ENCODE results near the gene MZT1. TPM values are rescaled to one million over a fixed set of nuclear protein-coding genes. Genes with fewer than 3 reads are reported as not detected.

Gene MZT1
- total RNA-seq, result 10 to 100 TPM in 2 of 4 donors, 1 to 10 TPM in 2; 2.8 to 15.0 (median 9.3) TPM

GRCh38 chr13:72727417-72728289, at the start of gene MZT1, which contains the start of gene BORA:
Gene MZT1, minus strand, starts transcription at chr13:72727629. Its CDS starts 27 bp downstream, at chr13:72727602.
Gene BORA, plus strand, starts transcription at chr13:72727923. Its CDS starts 1,018 bp downstream, at chr13:72728941.
- intact Hi-C loops (cut with DNase I), result no loop called here
- TF ChIP-seq CTCF (IDR thresholded peaks at IDR 0.05) (no peak), POLR2A (IDR thresholded peaks at IDR 0.05) (peak in 1 of 4 donors; percentile 42)

GRCh38 chr13:72774019-72774418, 46.6 kb upstream of the MZT1 start:
- Histone ChIP-seq H3K27me3 (no peaks in the 10 kb centered on the region), H3K36me3 (peaks cover 12 to 94% (median 34%) of the 10 kb centered on the region in 3 donors), H3K9me3 (no peaks in the 10 kb centered on the region), H3K4me1 (peaks cover 3 to 11% (median 3%) of the 10 kb centered on the region in 3 donors), H3K27ac (no peak overlapping the region), H3K4me3 (no peak overlapping the region)
- intact Hi-C loops (cut with DNase I), result no loop called here
- WGBS, 2 donors, result 65 to 68% methylated on average over 2 of the region's 2 CpGs
- DNase-seq, result no peak
- TF ChIP-seq CTCF (IDR thresholded peaks at IDR 0.05) (no peak), POLR2A (IDR thresholded peaks at IDR 0.05) (no peak)

More at GRCh38 chr13:72727417-72728289, at the start of gene MZT1, which contains the start of gene BORA:
- 0% methylated on average over 8 to 28 of the region's 71 CpGs for WGBS, 2 donors
- Histone ChIP-seq H3K27me3 (no peaks in the 10 kb centered on the region), H3K4me3 (peak within 1 kb of the TSS; percentile 73 to 89 (median 80)), H3K4me1 (peaks cover 3 to 35% (median 17%) of the 10 kb centered on the region in 3 donors), H3K36me3 (peaks cover 0 to 8% (median 0%) of the 10 kb centered on the region in 3 donors), H3K9me3 (no peaks in the 10 kb centered on the region), H3K27ac (peak within 1 kb of the TSS; percentile 67 to 87 (median 82))
- peak; percentile 85 for DNase-seq

GRCh38 chr13:72763411-72763810, 36.0 kb upstream of the MZT1 start:
- peaks cover 7 to 100% (median 53%) of the 10 kb centered on the region in 3 donors for H3K36me3 ChIP-seq
- 64 to 68% methylated on average over 2 of the region's 2 CpGs for WGBS, 2 donors

GRCh38 chr13:72760189-72760588, 32.8 kb upstream of the MZT1 start:
- intact Hi-C loops (cut with DNase I), result no loop called here

More at GRCh38 chr13:72763411-72763810, 36.0 kb upstream of the MZT1 start:
- no peaks in the 10 kb centered on the region for H3K27me3 ChIP-seq
- no peak overlapping the region for H3K4me3 ChIP-seq
- no peak for DNase-seq
- H3K9me3 ChIP-seq, result no peaks in the 10 kb centered on the region
- no peak for TF ChIP-seq POLR2A (IDR thresholded peaks at IDR 0.05)
- intact Hi-C loops (cut with DNase I), result no loop called here
- no peak overlapping the region for H3K27ac ChIP-seq
- H3K4me1 ChIP-seq, result no peaks in the 10 kb centered on the region

More at GRCh38 chr13:72760189-72760588, 32.8 kb upstream of the MZT1 start:
- Histone ChIP-seq H3K9me3 (no peaks in the 10 kb centered on the region), H3K27ac (no peak overlapping the region), H3K4me1 (no peaks in the 10 kb centered on the region), H3K27me3 (no peaks in the 10 kb centered on the region), H3K36me3 (peaks cover 10 to 99% (median 38%) of the 10 kb centered on the region in 3 donors), H3K4me3 (no peak overlapping the region)
- TF ChIP-seq CTCF (IDR thresholded peaks at IDR 0.05), result no peak
- TF ChIP-seq POLR2A (IDR thresholded peaks at IDR 0.05), result no peak
- no peak for DNase-seq
- 83 to 87% methylated on average over 3 of the region's 3 CpGs for WGBS, 2 donors

Data from esophagus squamous epithelium (tissue), 5 donors.